Measurements from ENCODE around the gene ARHGAP23. TPM values are rescaled to one million over a fixed set of nuclear protein-coding genes. Genes with fewer than 3 reads are reported as not detected.

ARHGAP23 gene
- total and polyA plus RNA-seq, 5 donors: 40.7 to 96.9 (median 74.0) TPM

DNA sequence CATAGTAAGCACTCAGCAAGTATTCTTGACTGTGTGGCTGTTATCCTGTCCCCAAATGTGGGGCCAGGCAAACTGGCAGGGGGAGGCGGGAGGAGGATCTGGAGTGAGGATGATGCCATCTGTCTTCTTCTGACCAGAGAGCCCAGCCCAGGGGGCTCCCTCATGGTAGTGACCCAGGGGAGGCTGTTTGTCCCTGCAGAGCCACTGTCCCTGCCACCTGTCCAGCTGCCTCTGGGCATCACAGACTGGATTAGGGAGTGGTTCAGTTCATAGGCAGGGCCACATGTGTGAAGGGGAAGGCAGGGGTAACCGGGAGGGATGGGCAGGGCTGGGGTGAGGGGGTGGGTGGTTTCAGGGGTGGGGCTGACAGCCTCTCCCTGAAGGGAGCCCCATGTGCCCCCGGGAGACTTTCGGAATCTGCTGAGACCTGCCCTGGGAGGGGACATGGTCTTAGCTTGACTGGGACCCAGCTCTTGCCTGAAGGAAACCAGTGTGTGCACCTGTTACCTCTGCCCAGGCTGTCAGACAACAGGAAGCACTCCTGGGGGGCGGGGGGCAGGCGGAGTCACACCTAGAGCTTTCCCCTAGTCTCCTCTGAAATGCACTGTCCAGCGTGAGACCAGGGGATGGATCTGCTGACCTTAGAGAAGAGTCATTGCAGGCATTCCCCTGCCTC is 15.2 kb downstream of the ARHGAP23 start:
- peaks cover 7% of the 10 kb centered on the region for H3K4me1 ChIP-seq (ENCODE audit: control insufficient read depth, insufficient read depth, low read length)

DNA sequence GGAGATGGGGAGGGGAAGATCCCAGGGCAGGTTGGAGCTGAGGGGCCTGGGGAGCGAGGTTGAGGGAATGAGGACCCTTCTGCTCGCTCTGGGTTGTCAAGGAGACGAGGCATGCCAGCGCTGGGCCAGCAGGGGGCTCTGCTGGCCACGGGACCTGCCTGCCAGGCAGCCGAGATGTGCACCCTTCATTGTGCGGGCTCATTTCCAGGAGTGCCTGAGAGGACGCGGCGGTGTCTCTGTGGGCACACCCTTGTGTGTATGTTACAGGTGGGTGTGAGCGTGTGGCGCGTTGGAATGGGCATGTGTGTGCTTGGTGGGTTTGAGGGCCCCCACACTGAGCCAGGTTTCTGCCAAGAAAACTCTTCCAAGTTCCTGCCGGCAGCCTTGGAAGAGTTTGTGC is 15.9 kb downstream of the ARHGAP23 start:
- peaks cover 7% of the 10 kb centered on the region for H3K4me1 ChIP-seq (ENCODE audit: control insufficient read depth, insufficient read depth, low read length)
- WGBS: 7% methylated on average over 14 of the region's 14 CpGs
- no peak overlapping the region for H3K4me3 ChIP-seq (ENCODE audit: low read length)
- peak; percentile 69 to 91 (median 89) for DNase-seq
- intact Hi-C loops (cut with DNase I): loop anchor here in 1 of 4 donors (5.0 kb wide), 1 partner anchor 38 kb away; no protein-coding TSS in a partner anchor
- peak overlapping the region; percentile 12 for H3K27ac ChIP-seq (ENCODE audit: low read length)
- no peaks in the 10 kb centered on the region for H3K27me3 ChIP-seq (ENCODE audit: control insufficient read depth, insufficient read depth)
- ATAC-seq: peak; percentile 69 to 78
- no peaks in the 10 kb centered on the region for H3K9me3 ChIP-seq (ENCODE audit: control insufficient read depth, low read length)

More for the DNA sequence above, 15.2 kb downstream of the ARHGAP23 start:
- H3K9me3 ChIP-seq (ENCODE audit: control insufficient read depth, low read length): no peaks in the 10 kb centered on the region
- intact Hi-C loops (cut with DNase I): loop anchor here in 1 of 4 donors (5.0 kb wide), 1 partner anchor 39 kb away; no protein-coding TSS in a partner anchor
- DNase-seq (peak in 2 of 3 donors; percentile 30 to 39), ATAC-seq (peak in 1 of 2 donors; percentile 2)
- no peaks in the 10 kb centered on the region for H3K27me3 ChIP-seq (ENCODE audit: control insufficient read depth, insufficient read depth)
- no peak overlapping the region for H3K4me3 ChIP-seq (ENCODE audit: low read length)
- H3K27ac ChIP-seq (ENCODE audit: low read length): peak overlapping the region; percentile 12
- WGBS: 56% methylated on average over 7 of the region's 7 CpGs

DNA sequence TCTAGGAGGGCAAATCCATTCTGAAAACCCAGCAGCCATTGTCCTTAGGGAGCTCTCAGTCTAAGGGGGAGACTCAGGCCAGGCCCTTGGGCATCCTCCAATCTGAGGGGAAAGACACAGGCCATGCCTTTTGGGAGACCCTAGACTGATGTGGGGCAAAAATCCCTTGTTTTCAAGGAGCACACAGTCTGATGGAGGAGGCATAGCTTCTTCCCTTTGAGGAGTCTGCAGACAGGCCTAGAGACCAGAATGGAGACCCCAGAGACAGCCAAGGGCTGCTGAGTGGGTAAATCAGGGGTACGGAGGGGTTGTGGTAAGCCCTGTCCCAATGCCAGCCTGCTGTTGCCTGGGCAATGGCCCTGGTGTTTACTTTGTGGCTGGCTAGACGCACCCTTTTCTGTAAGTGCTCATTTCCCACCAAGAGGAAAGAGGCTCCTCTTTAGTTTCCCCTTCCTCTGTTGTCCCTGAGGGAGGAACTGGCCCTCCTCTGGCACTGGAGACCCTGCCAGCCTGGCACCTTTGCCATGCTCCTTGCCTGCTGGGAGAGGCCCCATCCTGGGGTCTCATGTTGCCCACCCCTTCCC is 19.3 kb downstream of the ARHGAP23 start:
- 49% methylated on average over 2 of the region's 2 CpGs for WGBS
- ATAC-seq (no peak), DNase-seq (peak in 1 of 3 donors; percentile 6)
- H3K4me1 ChIP-seq (ENCODE audit: control insufficient read depth, insufficient read depth, low read length): peaks cover 23% of the 10 kb centered on the region
- H3K27ac ChIP-seq (ENCODE audit: low read length): peak overlapping the region; percentile 12
- H3K27me3 ChIP-seq (ENCODE audit: control insufficient read depth, insufficient read depth): no peaks in the 10 kb centered on the region
- no peak overlapping the region for H3K4me3 ChIP-seq (ENCODE audit: low read length)
- intact Hi-C loops (cut with DNase I): no loop called here
- H3K9me3 ChIP-seq (ENCODE audit: control insufficient read depth, low read length): no peaks in the 10 kb centered on the region

DNA sequence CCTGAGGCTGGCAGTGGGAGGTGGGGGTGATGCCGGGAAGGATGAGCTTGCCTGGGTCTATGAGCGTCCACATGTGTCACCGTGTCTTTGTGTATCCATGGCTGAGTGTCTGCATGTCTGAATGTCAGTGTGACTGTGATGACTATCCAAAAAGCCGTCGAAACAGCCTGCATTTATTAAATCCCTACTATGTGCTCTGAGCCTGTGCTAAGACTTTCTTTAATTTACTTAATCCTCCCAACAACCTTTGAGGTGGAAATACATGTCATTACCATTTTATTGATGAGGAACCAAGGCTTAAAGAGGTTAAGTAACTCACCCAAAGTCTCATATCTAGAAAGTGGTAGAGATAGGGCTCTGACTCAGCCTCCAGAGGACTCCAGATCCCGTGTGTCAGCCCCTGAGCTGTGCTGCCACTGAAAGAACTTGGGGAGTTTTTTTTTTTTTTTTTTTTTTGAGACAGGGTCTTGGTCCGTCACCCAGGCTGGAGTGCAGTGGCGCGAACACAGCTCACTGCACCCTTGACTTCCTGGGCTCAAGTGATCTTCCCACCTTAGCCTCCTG is 20.0 kb downstream of the ARHGAP23 start:
- Histone ChIP-seq H3K9me3 (ENCODE audit: control insufficient read depth, low read length) (no peaks in the 10 kb centered on the region), H3K27me3 (ENCODE audit: control insufficient read depth, insufficient read depth) (no peaks in the 10 kb centered on the region), H3K4me1 (ENCODE audit: control insufficient read depth, insufficient read depth, low read length) (peaks cover 28% of the 10 kb centered on the region), H3K27ac (ENCODE audit: low read length) (no peak overlapping the region), H3K4me3 (ENCODE audit: low read length) (no peak overlapping the region)
- ATAC-seq (no peak), DNase-seq (peak in 1 of 3 donors; percentile 18)
- 65% methylated on average over 9 of the region's 9 CpGs for WGBS
- intact Hi-C loops (cut with DNase I): no loop called here

DNA sequence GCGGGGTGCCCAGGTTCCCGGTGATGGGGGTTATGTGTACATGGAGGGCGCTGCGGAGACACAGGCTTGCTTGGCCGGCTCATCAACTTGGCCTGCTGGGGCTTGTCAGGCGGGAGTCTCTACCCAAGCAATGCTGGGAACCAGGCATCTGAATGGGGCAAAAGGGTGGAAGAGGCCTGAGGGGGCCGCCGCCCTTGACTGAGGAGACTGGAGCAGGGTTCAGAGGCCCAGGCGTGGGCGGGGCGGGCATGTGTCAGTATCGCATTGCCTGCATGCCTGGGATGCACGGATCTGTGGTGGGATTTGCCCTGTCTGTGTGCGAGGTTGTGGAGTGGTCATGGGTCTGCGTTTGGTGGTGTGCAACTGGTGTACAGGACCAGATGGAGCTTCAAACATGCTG is 21.1 kb downstream of the ARHGAP23 start:
- 58% methylated on average over 15 of the region's 15 CpGs for WGBS
- Histone ChIP-seq H3K9me3 (ENCODE audit: control insufficient read depth, low read length) (no peaks in the 10 kb centered on the region), H3K4me3 (ENCODE audit: low read length) (no peak overlapping the region), H3K4me1 (ENCODE audit: control insufficient read depth, insufficient read depth, low read length) (peaks cover 26% of the 10 kb centered on the region), H3K27me3 (ENCODE audit: control insufficient read depth, insufficient read depth) (no peaks in the 10 kb centered on the region), H3K27ac (ENCODE audit: low read length) (peak overlapping the region; percentile 14)
- ATAC-seq (no peak), DNase-seq (peak in 1 of 3 donors; percentile 63)
- intact Hi-C loops (cut with DNase I): no loop called here

DNA sequence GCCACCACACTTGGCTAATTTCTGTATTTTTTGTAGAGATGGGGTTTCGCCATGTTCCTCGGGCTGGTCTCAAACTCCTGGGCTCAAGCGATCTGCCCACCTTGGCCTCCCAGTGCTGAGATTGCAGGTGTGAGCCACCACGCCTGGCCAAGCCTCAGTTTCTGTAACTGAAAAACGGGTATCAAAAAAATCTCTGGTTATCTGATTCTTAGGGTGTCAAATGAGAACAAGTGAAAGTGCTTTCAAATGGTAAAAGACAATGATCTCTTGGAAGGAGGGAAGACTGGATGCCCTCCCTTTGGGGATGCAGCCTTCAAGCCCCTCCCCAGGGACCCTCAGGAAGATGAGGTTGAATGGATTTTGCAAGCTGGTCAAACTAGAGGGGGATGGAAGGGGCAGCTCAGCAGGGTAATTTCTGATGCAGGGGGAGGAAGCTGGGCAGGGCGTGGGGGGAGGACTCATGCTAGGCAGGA is 22.3 kb downstream of the ARHGAP23 start:
- DNase-seq (peak in 1 of 3 donors; percentile 34), ATAC-seq (no peak)
- intact Hi-C loops (cut with DNase I): no loop called here
- H3K27ac ChIP-seq (ENCODE audit: low read length): peak overlapping the region; percentile 66
- H3K4me3 ChIP-seq (ENCODE audit: low read length): no peak overlapping the region
- peaks cover 28% of the 10 kb centered on the region for H3K4me1 ChIP-seq (ENCODE audit: control insufficient read depth, insufficient read depth, low read length)
- no peaks in the 10 kb centered on the region for H3K9me3 ChIP-seq (ENCODE audit: control insufficient read depth, low read length)
- H3K27me3 ChIP-seq (ENCODE audit: control insufficient read depth, insufficient read depth): no peaks in the 10 kb centered on the region
- WGBS: 66% methylated on average over 6 of the region's 6 CpGs

DNA sequence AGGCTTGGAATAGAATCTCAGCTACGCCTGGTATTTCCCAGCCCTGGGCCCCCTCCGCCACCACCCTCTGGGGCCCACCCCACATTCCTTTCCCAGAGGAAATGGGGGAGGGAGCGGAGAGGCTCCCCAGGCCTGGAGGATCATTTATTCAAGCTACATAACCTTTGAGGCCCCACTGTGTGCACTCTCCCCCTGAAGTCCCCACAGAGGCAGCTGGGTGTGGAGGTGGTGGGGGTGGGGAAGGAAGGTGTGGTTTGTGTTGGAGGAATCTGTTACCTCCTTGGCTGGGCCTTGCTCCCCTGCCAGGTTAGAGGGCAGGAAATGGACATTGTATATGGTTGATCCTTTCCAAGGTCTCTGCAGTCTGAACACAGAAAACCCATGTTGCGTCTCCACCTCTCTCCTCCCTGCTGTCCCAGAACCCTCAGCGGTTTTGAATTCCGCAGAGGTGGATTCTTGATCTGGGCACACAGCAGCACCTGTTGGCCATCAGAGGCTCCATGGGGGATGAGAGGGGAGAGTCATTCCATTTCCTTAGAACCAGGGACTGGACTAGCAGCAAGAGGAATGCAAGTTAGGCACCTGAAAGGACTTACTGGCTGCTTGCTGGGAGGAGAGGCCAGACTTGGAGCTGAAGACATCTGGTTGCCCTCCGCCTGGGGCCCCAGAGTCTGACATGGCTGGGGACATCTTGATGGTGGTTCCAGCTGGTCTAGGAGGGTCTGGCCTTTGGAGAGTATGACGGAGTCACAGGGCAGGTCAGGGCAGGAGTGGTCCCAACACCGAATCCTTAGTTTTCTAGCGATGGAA is 23.0 kb downstream of the ARHGAP23 start:
- Histone ChIP-seq H3K4me1 (ENCODE audit: control insufficient read depth, insufficient read depth, low read length) (peaks cover 28% of the 10 kb centered on the region), H3K27ac (ENCODE audit: low read length) (peak overlapping the region; percentile 89), H3K4me3 (ENCODE audit: low read length) (no peak overlapping the region), H3K27me3 (ENCODE audit: control insufficient read depth, insufficient read depth) (no peaks in the 10 kb centered on the region), H3K9me3 (ENCODE audit: control insufficient read depth, low read length) (no peaks in the 10 kb centered on the region)
- ATAC-seq: peak; percentile 46 to 59
- peak; percentile 52 to 82 (median 78) for DNase-seq
- intact Hi-C loops (cut with DNase I): no loop called here
- WGBS: 36% methylated on average over 10 of the region's 10 CpGs

DNA sequence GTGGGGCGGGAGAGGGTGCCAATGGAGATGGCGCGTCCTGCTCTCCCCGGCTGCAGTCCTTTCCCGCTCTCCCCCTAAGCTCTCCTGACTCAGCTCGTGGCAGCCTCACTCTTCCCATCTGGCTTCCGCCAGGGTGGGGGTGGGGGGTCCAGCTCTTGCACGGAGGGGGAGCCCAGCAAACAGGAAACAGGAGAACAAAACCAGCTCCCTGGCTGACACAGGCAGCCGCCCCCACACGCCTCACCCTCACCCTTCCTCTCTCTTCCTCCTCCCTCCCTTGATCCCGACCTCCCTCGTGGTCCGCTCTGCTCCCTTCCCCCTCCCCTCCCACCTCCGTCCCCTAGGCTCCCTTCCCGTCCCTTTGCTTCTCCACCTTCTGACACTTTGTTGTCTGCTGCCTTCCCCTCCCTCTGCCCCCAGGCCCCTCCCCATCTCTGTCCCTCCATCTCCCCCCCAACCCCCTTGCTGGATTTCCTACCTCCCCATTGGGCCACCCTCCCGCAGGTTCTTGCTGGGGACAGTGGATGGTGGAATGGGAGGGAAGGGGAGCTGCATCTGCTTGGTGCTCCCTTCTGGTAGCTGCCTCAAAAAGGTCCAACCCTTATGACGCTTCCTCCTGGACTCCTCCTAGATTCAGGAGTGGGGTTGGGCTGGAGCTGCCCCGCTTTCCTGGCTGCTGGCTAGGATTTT is 23.7 kb downstream of the ARHGAP23 start:
- DNase-seq: peak in 2 of 3 donors; percentile 54 to 76
- no peak overlapping the region for H3K4me3 ChIP-seq (ENCODE audit: low read length)
- WGBS: 22% methylated on average over 18 of the region's 18 CpGs
- intact Hi-C loops (cut with DNase I): no loop called here
- peak overlapping the region; percentile 89 for H3K27ac ChIP-seq (ENCODE audit: low read length)
- no peaks in the 10 kb centered on the region for H3K9me3 ChIP-seq (ENCODE audit: control insufficient read depth, low read length)
- peaks cover 28% of the 10 kb centered on the region for H3K4me1 ChIP-seq (ENCODE audit: control insufficient read depth, insufficient read depth, low read length)
- H3K27me3 ChIP-seq (ENCODE audit: control insufficient read depth, insufficient read depth): no peaks in the 10 kb centered on the region
- peak; percentile 3 to 40 for ATAC-seq

DNA sequence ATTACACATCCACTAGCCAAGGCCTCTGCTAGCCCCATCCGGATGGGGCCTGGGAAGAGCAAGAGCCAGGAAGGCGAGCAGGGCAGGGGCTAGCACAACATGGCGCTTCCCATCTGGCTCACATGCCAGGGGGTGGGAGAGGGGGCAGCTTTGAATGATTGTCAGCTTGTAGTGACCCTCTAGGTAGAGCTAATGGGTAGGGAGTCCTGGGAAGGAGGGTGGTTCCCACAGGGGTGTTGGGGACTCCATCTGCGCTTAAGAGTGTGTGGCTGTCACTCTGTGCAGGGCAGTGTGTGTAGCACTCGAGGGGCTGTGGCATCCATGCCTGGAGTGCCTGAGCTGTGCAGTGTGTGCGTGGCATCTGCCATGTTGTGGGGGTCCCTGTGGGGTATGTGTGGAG is 24.5 kb downstream of the ARHGAP23 start:
- H3K27ac ChIP-seq (ENCODE audit: low read length): peak overlapping the region; percentile 55
- intact Hi-C loops (cut with DNase I): no loop called here

DNA sequence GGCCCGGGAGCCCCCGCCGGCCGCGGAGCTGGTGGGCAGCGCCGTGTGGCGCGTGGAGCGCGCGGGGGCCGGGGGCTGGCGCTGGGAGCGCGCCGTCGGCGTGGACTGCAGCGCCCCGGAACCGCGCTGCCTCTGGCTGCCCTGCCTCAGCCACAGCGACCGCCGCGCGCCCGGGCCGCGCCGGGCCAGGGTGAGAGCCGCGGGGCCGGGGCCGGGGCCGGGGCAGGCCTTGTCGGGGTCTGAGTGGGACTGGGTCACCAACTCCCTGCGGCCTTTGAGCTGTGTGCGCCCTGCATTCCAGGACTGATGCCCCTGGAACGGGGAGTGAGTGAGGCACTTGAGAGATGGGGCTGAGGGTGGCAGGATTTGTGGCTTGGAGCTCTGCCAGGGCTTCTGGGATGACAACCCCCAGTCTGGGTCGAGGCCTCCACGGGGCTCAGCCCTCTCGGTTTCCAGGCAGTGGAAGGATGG is 25.7 kb downstream of the ARHGAP23 start:
- peak in 1 of 2 donors; percentile 0 for ATAC-seq
- H3K27me3 ChIP-seq (ENCODE audit: control insufficient read depth, insufficient read depth): no peaks in the 10 kb centered on the region
- intact Hi-C loops (cut with DNase I): no loop called here
- no peaks in the 10 kb centered on the region for H3K9me3 ChIP-seq (ENCODE audit: control insufficient read depth, low read length)
- H3K4me3 ChIP-seq (ENCODE audit: low read length): peak overlapping the region; percentile 75
- H3K4me1 ChIP-seq (ENCODE audit: control insufficient read depth, insufficient read depth, low read length): peaks cover 25% of the 10 kb centered on the region
- WGBS: 2% methylated on average over 44 of the region's 44 CpGs
- H3K27ac ChIP-seq (ENCODE audit: low read length): peak overlapping the region; percentile 95
- peak in 2 of 3 donors; percentile 54 to 70 for DNase-seq

More for the DNA sequence above, 24.5 kb downstream of the ARHGAP23 start:
- DNase-seq (peak in 1 of 3 donors; percentile 43), ATAC-seq (no peak)
- no peaks in the 10 kb centered on the region for H3K9me3 ChIP-seq (ENCODE audit: control insufficient read depth, low read length)
- WGBS: 79% methylated on average over 6 of the region's 6 CpGs
- H3K4me1 ChIP-seq (ENCODE audit: control insufficient read depth, insufficient read depth, low read length): peaks cover 28% of the 10 kb centered on the region
- H3K27me3 ChIP-seq (ENCODE audit: control insufficient read depth, insufficient read depth): no peaks in the 10 kb centered on the region
- H3K4me3 ChIP-seq (ENCODE audit: low read length): no peak overlapping the region

Measured in right cardiac atrium (tissue), 5 donors.